Right ventricle myocardium inferior (tissue), 1 donor: Measurements from ENCODE around the gene RAB43. TPM values are rescaled to one million over a fixed set of nuclear protein-coding genes. Genes with fewer than 3 reads are reported as not detected.
"Not testable (repeated sequence)": the region's sequence is repeated elsewhere in the genome, so short reads cannot be mapped to it uniquely, and the experiment has no call there.

Experiments
- ATAC-seq: fragments of 200-7000 bp; cut with Tn5 transposase; one replicate; pipeline ENCODE4 v1.9.1; 2020; ENCODE audit warnings: mild to moderate bottlenecking, moderate library complexity
- DNase-seq: peaks from one replicate; pipeline ENCODE4 v3.0.0; 2021; ENCODE audit errors: missing footprints
- intact Hi-C: fragments of 100-400 bp; cut with DNase I; formaldehyde crosslinking; loops from one replicate; pipeline ENCODE4 v1.11.0; 2022
- total RNA-seq: library from RNA; stranded (reverse); fragmentation: NEBNext Ultra II Directional; extraction: Animal tissue kit (Norgen Biotek cat#: 25700); gene quantifications from one replicate; pipeline ENCODE4 v1.2.1, GENCODE V29; 2021
- donor health status: DM: no; HTN: yes; CAD: no; lungs with severe emphysema.

The RAB43 gene
- total RNA-seq, 1 donor from 2014 or later: 3.4 TPM

DNA sequence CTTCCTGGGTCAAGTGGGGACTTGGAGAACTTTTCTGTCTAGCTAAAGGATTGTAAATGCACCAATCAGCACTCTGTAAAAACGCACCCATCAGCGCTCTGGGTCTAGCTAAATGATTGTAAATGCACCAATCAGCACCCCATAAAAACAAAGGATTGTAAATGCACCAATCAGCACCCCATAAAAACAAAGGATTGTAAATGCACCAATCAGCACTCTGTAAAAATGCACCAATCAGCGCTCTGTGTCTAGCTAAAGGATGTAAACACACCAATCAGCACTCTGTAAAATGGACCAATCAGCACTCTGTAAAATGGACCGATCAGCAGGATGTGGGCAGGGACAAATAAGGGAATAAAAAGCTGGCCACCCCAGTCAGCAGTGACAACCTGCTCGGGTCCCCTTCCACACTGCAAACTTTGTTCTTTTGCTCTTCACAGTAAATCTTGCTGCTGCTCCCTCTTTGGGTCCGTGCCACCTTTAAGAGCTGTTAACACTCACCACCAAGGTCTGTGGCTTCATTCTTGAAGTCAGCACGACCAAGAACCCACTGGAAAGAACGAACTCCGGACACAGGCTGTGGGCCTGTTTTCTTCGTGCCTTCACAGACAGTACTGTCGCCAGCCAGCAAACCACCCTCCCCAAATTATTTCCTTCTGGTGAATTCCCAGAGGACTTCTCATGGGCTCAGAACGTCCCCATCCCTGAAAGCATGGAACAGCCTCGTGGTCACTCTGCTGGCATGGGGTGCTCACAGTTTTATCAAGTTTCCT is 52.1 kb downstream of the RAB43 start:
- DNase-seq: peak; percentile 9
- ATAC-seq, intact Hi-C loops: not testable (repeated sequence)

- DNase-seq (peak; percentile 66), ATAC-seq (peak; percentile 44)
- intact Hi-C loops: no loop called here
Observed at GRCh38 chr3:129068291-129068886, 53.2 kb downstream of the RAB43 start.

DNA sequence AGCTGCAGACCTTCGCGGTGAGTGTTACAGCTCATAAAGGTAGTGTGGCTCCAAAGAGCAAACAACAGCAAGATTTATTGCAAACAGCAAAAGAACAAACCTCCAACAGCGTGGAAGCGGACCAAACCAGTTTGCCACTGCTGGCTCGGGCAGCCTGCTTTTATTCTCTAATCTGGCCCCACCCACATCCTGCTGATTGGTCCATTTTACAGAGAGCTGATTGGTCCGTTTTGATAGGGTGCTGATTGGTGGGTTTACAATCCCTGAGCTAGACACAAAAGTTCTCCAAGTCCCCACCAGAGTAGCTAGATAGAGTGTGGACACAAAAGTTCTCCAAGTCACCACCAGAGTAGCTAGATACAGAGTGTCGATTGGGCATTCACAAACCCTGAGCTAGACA is 53.9 kb downstream of the RAB43 start:
- ATAC-seq, DNase-seq, intact Hi-C loops: not testable (repeated sequence)

DNA sequence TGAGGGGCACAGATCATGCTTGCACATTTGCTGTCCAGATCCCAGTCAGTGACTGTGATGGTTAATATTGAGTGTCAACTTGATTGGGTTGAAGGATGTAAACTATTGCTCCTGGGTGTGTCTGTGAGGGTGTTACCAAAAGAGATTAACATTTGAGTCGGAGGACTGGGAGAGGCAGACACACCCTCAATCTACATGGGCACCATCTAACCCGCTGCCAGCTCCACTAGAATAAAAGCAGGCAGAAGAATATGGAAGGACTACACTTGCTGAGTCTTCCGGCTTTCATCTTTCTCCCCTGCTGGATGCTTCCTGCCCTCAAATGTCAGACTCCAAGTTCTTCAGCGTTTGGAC is 55.9 kb downstream of the RAB43 start:
- intact Hi-C loops: no loop called here
- DNase-seq (peak; percentile 11), ATAC-seq (no peak)

DNA sequence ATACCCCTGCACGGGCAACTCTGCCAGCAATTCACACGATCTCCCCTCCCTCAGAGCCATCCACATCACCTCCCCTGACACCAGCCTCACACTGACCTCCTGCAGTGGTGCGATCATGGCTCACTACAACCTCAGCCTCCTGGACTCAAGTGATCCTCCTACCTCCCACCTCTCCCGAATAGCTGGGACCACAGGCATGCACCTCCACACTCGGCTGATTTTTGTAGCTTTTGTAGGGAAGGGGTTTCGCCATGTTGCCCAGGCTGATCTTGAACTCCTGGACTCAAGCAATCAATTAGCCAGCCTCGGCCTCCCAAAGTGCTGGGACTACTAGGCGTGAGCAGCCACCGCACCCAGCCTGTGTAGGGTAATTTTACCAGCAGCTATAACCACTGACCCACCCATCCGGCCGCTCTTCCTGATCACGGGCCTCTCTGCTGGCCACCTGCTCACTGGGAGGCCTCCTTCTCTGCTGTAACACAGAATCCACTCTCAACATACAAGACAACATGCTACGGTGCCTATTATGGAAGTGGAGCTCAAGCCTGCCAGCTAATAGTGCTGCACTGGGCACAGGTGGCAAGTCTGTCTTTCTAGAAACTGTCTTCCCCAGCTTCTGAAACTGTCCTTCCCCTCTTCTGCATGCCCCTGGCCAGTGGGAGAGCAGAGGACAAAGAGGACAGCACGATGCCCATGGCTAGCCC is 56.4 kb downstream of the RAB43 start:
- DNase-seq: peak; percentile 39
- intact Hi-C loops: no loop called here
- ATAC-seq: no peak

DNA sequence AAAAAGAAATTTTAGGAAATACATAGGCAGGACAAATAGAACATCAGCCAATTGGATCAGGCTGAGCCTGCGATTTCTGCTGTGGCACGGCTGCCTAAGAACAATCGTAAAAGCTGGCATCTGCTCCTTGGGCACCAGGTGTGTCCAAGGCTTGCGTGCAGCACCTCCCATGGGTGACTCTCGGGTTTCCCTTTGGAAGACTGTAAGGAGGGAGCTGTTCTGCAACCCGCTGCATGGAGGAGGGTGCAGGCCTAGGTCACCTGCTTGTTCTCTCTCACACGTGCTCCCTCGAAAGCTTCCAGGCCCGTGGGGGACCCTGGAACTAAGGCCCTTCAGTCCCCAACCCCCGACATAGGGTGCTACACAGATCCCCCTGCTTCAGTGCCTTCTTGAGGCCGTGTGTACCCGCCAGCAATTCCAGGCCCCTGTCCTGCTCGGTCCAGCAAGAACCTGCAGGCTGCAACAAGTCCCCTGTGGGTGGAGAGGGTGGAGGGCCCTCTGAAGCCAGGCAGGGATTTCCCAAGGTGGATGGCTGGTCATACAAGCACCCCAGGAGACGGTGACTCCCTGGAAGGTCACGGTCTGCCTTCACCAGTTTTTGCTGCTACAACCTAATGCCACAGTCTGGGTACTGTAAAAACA is 57.6 kb downstream of the RAB43 start:
- ATAC-seq (no peak), DNase-seq (peak; percentile 21)
- intact Hi-C loops: no loop called here

DNA sequence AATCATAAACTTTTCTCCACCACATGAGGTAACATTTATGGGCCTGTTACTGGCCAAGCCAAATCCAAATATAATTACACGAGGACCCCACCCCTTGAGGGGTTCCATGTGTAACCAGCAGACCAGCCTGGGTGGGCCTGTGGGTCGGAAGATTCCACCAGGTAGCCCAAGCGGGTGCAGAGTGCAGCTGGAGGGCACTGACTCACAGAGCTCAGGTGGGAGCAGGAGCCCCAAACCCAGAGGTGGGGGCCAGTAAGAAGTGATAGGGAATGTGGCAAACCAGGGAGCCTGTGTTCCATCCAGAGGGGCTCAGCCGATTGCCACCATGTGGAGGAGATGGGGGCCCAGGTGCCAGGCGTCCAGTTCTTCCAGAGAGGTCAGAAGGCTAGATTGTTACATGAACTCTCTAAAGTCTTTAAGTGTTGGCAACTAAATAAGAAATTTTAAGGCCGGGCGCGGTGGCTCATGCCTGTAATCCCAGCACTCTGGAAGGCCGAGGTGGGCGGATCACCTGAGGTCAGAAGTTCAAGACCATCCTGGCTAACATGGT is 58.4 kb downstream of the RAB43 start:
- intact Hi-C loops: no loop called here
- ATAC-seq (no peak), DNase-seq (peak; percentile 59)

DNA sequence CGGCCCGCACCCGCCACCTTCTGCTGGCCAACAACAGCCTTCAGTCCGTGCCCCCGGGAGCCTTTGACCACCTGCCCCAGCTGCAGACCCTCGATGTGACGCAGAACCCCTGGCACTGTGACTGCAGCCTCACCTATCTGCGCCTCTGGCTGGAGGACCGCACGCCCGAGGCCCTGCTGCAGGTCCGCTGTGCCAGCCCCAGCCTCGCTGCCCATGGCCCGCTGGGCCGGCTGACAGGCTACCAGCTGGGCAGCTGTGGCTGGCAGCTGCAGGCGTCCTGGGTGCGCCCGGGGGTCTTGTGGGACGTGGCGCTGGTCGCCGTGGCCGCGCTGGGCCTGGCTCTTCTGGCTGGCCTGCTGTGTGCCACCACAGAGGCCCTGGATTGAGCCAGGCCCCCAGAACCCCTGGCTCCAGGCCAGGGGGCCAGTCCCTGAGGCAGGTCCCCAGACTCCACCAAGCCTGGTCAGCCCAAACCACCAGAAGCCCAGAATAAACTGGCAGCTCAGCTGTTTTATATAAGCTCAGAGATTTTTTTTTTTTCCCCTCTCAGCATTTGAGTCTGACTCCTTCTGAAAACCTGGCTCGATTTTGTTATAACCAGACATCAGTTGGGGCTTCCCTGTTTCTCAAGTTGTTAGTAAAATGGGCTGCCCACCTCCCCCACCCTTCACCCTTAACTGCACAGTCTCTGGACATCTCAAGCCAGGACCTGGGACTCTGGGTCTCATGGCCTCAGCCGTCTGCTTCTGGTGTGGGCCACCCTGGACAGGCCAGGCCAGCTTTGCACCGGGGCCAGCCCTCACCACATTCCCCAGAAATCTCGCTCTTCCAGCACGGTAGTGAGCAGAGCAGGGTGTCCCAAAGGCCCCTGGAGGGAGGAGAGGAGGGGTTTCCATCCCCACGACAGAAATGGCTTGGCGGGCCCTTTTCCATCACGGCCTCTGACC is 59.4 kb downstream of the RAB43 start:
- DNase-seq (peak; percentile 51), ATAC-seq (no peak)
- intact Hi-C loops: no loop called here

GRCh38 chr3:129061023-129061887 is 60.3 kb downstream of the RAB43 start:
- intact Hi-C loops: no loop called here
- no peak for ATAC-seq

GRCh38 chr3:129060276-129061022 is 61.2 kb downstream of the RAB43 start, which contains the start of gene GP9:
Gene GP9, plus strand, starts transcription at chr3:129060779. Its CDS starts 961 bp downstream, at chr3:129061740.
- peak; percentile 65 for DNase-seq
- ATAC-seq: no peak
- intact Hi-C loops: no loop called here

More at GRCh38 chr3:129061023-129061887, 60.3 kb downstream of the RAB43 start:
- DNase-seq: peak; percentile 47

DNA sequence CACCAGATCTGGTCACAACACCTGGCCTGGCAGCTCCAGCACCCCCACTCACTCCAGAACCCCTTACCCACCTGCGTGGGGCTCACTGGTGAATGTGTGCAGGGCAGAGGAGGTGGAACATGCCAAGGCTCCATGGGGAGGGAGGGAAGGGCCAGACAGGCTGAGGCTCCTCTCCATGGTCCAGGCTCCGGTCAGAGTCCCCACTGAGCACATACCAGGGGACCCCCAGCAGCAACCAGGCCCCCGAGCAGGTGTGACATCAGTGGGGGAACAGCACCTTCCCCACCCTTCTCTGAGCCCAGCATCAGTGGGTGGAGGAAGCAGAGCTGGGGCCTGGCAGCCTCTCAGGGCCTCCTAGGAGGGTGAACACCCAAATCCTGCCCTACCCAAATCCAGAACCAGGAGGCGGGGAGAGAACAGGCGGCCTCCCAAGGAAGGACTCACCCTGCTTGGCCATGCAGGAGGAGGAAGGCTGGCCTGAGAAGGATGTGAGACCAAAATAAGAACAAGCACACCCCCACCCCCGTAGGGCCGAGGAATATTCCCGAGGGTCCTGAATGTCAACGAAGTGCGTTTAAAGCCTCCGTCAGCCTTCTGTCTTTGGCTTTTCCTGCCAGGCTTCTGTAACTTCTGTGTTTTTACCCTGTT is 62.2 kb downstream of the RAB43 start:
- intact Hi-C loops: no loop called here
- DNase-seq (peak; percentile 5), ATAC-seq (no peak)

- ATAC-seq (no peak), DNase-seq (peak; percentile 46)
- intact Hi-C loops: no loop called here
Observed at GRCh38 chr3:129058441-129059200, 63.0 kb downstream of the RAB43 start.

GRCh38 chr3:129057249-129057648 is 64.4 kb downstream of the RAB43 start:
- DNase-seq (no peak), ATAC-seq (no peak)
- intact Hi-C loops: no loop called here

GRCh38 chr3:129056451-129057173 is 65.0 kb downstream of the RAB43 start:
- no peak for ATAC-seq
- DNase-seq: peak; percentile 16
- intact Hi-C loops: no loop called here
